AML-193 (cell line): ENCODE measurements around the gene COL27A1.

ENCODE experiments used
- DNase-seq, 2 experiments: peaks; one replicate each; lab custom pipeline; 2025; lab: John Stamatoyannopoulos, UW

Gene COL27A1

DNA sequence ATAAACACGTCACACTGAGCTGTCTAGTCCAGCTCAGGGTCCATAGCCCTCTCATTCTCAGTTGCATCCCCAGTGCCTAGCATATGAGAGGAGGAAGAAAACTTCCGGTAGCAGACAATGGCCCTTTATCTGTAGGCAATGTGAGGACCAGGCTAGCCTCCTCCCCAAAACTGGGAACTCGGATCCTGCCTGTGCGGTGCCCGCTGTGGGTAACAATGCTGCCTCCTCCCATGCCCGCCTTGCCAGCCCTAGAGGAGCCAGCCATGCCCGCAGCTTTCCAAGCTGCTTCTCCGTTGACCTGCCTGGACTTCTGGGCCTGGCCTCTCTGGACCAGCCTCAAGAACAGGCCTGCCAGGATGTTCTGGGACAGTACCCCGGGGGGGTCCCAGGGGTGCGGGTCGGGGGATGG is 93.0 kb downstream of the COL27A1 start:
- no peak for DNase-seq

DNA sequence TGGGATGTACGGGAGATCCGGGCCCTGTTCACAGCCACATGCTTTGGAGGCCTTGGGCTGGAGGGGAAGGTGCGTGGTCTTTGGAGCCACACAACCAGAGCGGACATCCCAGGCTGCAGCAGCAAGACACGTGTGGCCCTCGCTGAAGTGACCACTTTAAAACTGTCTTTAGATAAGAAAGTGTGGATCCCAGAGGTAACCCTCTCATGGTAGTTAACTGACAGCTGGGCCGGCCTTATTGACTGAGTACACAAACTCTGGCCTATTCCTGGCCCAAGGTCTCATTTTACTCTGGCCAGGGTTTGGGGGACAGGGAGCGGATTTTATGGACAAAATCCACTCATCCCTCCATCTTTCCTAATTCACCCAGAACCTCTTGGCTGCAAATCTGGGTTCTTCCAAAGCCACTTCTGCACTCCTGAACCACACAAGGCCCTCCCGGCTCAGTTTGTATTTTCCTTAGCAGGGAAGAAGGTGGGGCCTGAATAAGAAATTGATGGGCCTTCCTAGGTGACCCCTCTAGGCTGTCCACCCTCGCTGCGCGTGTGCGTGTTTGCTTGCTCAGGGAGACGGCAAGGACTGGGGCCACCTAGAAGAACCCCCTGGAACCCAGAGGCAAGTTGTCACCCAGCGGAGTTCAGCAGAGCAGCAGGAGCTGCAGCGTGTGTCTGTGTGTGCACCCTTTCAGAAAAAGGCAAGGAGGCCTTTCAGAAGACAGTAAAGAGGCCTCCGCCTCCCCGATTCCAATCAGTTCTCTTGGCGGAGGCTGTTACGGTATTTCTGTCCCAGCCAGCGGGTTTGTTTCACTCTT is 94.3 kb downstream of the COL27A1 start:
- no peak for DNase-seq

DNA sequence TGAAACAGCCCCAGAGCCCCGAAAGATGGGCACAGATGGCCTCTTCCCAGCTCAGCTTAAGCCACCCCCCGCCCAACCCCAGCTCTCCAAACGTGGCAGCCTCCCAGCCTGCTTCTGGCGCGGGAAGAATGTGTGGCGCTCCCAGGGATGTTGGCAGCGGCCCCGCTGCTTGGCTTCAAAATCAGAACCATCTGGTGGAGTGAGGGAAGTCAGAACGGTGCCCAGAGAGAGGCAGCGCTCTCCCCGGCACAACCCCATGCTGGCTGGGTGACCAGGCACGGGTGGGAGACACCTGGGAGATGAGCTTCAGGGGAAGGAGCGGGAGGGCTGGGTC is 94.9 kb downstream of the COL27A1 start:
- no peak for DNase-seq

DNA sequence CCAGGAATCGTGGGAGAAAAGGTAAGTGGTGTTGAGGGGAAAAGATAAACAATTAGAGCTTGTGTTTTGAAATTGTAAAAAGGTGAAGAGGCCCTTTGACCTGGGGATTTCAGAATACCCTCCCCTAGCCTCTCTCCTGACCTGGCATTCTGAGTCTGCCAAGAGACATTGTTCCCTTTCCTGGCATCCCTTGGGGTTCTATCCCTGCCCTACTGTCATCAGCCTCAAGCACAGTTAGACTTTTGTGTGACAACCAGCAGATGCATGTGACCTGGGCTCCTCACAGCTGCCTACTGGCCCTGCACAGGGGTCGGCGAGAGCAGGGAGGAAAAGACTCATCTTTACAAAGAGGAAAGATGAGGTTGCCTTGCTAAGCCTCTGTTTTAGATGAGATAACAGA is 95.3 kb downstream of the COL27A1 start:
- DNase-seq, result no peak

DNA sequence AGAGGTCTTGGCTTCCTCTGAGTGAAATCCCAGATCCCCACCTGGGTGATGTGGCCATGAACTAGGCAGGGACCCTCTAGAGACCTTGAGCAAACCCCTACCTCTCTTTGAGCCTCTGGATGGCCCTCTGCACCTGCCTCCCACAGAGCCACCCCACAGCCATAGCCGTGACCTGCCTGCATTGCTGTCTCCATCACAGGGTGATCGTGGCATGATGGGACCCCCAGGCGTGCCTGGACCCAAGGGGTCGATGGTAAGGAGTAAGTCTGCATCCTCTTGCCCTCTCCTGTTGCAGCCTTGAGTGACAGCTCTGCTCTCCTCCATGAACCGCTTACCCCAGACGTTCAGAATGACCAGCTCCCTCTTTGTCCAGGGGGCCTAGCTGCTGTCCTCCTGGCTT is 97.1 kb downstream of the COL27A1 start:
- no peak for DNase-seq

DNA sequence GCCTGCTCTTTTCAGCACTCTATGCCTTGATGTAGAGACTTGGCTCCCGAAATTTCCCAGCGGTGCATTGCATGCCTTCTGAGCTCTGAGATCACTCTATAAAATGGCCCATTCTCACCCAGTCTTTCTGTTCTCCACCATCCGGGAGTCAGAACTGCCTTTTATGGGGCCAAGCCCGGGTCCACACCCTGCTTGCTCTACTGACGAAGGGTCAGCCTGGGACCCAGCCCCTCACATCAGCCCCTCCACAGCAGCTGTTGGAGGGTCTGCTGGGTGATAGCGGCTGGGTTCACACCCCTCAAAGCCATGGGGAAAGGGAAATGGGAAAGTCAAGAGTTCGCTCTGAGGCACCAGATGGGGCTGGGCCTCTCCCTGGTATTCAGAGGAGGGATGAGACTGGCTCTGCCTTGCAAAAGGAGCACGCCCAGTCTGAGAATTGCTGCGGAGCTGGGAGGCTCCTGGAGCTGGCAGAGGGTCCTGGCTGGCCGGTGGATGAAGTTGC is 101.5 kb downstream of the COL27A1 start:
- DNase-seq, result no peak

DNA sequence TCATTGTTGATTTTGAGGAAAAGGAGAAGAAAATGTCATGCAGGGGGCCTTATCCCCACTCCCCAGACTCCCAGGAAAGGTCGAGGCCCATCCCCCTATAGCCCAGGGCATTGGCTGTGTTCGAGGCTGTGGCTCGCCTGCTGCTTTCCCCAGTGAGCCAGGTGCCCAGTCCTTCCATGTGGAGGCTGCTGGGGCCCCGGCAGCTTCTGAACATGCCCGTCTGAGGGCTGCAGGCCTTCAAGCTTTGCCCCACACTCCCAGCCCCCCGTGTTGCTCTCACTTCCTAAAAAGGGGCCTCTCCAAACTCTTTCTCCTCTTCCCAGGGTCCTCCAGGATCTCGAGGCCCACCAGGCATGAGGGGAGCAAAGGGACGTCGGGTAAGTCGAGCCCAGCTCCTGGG is 102.9 kb downstream of the COL27A1 start:
- no peak for DNase-seq

DNA sequence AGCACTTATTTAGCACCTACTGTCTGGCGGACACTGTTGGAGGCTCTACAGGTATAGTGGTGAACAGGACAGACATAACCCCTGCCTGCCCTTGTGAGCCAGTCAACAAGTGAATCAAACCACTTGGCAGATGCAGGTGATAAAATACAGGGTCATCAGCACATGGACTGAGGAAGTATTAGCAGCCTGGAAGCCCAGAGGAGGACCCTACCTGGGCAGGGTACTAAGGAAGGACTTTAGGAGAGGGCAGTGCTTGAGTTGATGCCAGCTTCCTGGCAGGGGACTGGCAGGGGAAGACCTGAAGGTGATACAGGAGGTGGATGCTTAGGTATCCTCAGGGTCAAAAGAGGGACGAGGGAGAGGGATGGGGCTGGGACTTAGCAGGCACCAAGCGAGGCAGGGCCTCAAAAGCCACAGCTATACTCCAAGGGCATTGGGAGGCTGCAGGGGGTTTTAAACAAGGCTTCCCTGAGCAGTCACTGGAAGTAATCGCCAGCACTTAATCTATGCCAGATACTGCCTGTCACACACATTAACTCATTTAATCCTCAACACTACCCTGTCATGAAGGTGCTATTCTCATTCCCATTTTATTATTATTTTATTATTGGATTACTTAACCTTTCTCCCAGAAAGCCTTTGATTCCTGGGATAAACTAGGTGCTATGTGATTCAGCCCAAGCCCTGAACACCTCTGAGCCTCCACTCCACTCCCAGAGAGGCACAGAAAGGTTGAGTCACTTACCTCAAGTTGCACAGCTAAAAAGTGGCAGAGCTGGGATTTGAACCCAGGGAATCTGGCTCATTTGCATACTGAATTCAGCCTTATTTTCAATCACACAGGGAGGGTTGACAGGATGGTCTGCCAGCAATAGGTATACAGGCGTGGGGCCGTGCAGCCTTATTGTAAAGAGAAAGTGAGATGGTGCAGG is 103.8 kb downstream of the COL27A1 start:
- no peak for DNase-seq

DNA sequence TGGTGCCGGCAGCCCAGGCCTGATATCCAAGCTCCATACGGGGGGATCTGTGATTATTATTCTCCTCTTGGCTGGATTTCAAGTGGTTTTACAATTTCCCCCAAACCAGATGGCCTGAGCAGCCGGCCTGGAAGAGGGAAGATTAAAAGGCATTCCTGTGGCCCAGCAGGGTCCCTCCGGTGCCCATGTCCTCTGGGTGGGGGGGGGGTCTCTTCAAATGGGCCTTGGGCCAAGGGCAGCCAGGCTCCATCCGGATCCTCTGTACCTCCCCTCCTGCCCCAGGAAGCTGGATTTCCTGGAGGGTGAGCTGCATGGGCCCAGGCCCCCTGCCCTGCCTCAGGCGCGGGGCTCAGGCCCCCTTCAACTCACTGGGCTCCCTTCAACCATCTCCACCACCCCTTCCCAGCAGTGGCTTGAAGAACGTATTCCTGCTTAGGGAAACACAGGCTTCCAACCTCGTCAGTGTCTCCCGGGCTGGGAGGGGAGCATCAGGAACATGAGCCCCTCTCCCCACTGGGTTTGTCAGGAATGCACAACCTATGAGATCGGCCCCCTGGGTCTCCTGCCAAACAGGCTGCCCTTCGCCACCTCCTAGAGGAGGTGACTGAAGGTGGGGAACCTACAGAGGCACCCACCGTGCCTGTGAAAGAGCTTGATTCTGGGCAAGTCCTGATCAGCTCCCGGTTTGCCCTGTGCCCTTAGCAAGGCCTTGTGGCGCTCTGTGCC is 104.6 kb downstream of the COL27A1 start:
- DNase-seq, result no peak

DNA sequence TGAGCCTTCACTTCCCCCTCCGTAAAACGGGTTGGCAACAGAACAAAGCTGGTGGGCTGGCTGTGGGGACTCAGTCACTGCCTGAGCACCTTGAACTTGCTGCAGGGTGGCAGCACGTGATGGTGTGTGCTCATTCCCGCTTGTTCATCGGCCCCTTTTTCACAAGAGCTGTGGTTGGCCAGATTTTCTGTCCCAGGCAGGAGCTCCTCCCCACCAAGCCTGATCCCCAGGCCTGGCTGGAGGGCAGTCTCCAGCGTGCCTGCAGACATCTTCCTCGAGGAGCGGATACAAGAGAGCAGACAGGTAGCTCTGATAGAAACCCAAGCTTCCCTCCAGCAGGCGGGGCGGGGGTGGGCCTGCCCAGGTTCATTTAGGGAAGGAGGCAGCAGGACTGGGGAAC is 105.7 kb downstream of the COL27A1 start:
- no peak for DNase-seq

DNA sequence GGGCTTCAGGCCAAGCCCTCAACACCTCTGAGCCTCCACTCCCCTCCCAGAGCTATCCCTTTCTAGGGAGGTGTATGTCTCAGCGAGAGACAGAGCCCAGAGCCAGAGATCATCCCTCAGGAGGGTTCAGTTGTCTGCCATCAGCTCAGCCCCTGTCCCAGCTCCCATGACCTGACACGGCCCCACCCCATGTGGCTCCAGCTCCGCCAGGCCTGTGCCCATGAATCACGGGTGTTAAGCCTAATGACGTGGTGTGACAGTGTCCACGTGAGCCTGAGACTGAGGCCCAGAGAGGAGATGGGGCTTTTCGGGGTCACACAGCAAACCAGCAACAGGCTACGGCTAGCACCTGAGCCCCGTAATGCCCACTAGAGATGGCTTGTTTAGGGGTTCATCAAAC is 106.7 kb downstream of the COL27A1 start:
- no peak for DNase-seq

DNA sequence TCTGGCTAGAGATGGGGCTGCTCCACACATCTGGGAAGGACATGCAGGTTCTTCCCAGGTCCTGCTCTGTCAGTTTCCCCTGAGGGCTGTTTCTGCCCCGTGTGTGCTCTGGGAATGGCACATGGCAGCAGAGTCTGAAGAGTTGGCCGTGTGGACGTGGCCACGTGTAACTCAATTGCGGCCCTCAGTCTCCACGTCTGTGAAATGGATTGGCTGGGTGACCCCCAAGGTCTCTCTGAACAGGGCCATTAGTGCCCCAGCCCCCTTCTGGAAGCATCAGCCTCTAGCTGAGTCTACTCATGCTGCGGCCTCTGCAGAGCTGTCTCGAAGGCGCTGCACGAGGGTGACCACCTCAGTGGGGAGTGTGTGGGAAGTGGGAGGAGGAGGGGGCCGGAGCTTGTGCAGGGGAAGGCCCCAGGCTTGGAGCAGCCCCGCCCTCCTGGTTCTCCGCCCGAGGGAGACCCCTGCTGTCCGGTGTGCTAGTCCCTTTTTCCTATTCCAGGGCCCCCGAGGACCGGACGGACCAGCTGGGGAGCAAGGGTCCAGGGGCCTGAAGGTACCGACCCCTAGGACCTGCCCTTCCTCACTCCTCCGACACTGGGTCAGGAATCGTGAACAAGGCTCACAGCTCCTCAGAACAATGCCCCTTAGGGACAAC is 108.6 kb downstream of the COL27A1 start:
- DNase-seq, result no peak

DNA sequence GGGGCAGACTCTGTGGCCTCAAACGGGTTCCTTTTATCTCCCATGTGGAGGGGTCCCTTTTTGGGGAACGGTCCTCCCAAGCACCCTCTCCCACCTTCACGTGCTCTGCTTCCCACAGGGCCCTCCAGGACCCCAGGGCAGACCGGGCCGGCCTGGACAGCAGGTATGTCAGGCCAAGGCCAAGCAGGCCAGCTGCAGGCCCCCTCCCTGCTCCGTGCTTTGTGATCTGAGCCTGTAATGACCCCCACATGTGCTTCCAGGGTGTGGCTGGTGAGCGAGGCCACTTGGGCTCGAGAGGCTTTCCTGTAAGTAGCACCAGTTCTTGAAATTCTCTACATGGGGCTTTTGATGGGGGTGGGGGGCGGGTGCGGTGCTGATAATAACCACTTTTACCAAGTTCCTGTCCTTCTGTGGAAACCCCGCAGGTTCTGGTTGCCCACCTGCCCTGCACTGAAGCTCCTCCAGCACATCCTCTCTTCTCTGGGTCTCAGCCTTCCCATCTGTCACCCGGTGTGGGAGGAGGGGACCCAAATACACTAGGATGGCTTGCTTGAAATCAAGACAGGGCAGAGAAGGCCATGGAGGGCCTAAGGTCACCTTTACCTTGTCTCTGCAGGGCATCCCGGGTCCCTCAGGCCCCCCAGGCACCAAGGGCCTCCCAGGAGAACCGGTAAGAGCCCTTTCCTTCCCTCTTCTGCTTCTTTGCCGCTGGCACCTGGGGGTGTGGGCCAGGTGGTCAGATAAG is 109.6 kb downstream of the COL27A1 start:
- no peak for DNase-seq

DNA sequence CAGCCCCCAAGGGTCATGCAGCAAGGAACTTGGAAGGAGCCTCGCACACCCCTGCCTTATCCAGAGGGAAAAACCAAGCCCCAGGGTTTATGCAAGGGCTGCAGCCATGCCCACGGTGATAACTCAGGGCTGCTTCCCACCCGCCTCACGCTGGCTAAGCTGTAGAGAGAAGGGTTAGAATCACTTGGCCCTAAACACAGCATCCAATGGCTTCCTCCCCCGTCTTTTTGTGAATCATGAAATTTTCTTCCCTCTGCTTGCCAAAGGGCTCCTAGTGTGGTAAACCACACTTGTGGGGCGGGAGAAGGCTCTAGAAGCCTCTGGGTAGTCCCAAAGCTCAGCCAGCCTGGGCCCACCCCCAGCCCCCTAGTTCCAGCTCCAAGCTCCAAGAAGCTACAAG is 111.6 kb downstream of the COL27A1 start:
- DNase-seq, result no peak

DNA sequence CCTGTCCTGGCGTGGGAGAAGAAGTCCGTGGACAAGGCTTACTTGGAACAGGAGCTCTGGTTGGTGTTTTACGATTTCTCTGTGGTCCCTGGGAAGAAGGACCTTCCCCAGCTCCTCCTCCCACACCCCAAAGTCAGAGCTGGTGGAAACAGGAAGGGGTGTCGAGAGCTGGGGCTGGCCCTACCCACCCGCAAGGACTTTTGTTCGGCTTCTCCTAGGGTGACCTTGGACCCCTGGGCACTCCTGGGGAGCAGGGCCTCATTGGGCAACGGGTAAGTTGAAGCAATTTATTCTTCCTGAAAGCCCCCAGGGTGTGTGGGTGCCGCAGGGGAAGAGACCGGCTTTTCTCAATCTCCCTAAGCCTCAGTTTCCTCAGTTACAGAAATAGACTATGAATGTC is 113.7 kb downstream of the COL27A1 start:
- no peak for DNase-seq

DNA sequence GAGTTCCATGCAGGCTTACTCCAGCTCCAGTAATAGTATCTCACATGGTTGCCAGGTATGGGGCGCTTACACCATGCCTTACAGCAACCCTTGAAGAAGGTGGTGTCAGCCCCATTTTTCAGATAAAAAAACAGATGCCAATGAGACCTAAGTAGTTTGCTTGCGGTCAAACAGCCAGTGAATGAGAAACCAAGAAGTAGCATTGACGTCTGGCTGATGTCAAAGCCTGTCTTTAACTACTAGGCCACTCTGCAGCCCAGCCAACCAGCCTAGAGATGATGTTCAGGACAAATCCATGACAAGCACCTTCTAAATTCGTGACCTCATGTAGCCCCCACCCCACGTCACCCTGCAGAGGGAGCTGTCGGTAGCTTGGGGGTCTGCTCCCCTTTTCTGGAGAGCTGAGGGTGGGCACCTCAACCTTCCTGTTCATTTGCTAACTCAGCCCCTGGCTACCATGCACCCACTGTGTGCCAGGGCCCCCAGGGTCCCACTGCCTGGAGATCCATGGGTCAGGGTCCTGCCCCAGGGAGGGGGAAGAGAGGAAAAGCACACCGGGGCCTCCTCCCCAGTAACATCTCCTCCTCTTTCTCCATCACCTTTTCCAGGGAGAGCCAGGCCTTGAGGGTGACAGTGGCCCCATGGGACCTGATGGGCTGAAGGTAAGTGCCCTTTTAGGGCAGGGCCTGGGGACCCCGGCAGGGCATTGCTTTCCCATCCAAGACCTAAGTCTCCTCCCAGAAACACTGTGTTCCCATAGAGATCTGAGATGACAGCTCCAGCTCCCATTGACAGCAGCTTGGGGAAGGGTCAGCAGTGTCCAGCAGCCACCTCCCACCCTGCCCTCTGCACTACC is 115.0 kb downstream of the COL27A1 start:
- no peak for DNase-seq

DNA sequence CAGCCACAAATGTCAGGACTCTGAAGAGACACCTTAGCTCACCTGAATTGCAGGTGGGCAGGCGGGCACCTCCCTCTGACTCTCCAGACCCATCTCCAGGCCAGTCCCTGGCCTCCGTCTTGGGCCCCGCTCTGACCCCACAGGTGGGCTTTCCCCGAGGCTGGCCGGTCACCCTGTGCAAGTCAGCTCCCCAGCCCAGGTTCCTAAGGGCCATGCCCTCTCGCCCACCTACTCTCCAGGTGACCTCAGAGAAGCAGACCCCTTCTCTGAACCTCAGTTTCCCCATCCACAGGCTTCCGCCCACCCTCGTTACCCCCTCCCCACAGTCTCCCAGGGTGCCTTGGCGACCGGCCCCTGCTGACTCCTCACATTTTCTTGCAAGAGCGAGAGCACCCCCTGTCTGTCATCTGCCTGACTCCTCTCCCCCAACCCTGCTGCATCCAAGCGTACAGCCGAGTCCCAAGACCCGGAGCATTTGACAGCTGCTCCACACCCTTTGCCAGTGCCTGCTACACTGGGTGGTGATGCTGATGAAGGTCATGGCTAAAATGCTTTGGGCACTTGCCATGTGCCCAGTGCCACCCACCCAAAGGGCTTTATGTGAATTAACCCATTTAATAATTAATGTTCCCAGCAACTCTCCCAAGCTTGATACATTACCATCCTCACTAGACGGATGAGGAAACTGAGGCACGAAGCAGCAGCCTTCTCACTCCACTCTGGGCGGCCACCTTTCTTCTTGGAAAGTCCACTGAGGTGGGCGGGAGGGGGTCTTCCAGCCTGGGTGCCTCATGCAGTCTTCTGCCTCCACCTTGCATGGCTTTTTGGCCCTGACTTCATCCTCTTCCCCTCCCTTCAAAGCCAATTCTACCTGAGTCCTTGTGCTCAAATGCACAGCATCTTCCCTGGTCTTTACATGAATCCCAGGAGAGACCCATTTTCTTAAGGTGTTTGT is 116.5 kb downstream of the COL27A1 start:
- DNase-seq, result peak; percentile 1 to 8

DNA sequence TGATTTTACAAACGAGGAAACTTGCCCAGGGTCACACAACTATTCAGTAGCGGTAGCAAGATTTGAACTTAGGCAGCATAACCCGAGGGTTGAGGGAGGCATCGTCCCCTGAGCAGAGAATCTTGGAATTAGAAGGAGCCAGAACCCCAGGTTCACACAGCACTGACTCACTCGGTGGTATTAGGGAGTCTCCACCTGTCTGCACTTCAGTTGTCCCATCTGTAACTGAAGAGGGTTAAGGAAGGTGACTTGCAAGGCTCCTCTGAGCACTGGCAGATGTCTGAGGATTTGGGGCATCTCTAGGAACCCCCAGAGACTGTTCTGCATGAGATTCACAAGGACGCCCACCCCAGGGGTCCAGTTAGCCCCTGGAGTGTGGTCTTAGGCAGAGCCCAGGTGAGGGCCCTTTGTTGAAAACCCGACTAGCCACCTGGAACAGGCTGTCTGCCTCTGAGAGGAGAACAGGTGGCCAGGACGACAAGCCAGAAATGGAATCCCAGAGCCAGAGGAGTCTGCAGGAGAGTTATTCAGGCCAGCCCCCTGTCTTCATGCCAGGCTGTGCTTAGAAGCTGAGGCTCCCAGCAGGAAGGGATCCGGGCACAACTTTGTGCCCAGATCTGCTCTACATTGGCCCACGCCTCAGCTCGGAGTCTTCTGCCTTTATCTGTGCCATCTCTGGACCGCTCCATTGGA is 117.5 kb downstream of the COL27A1 start:
- no peak for DNase-seq
